AG09309 (cell line): ENCODE measurements around the gene FNTB.

Source experiments
- DNase-seq: peaks from one replicate; pipeline ENCODE4 v3.0.0-alpha.2; 2010; ENCODE audit warnings: low read depth
- H3K4me3 ChIP-seq: 2 replicates; pipeline ENCODE4 v1.5.1; 2011; ENCODE audit warnings: mild to moderate bottlenecking, low read depth, low read length, moderate library complexity; ENCODE audit not compliant: control insufficient read depth
- CTCF ChIP-seq: IDR thresholded peaks from 2 replicates; pipeline ENCODE4 v1.5.1; 2011; ENCODE audit warnings: mild to moderate bottlenecking, low read depth, low read length, inconsistent platforms; ENCODE audit not compliant: insufficient read depth, control insufficient read depth; ENCODE audit errors: missing control alignments

The FNTB gene

GRCh38 chr14:64958743-64959142, 28.0 kb upstream of the FNTB start:
- no peak for TF ChIP-seq CTCF
- DNase-seq = no peak
- H3K4me3 ChIP-seq = no peak overlapping the region

- no peak for DNase-seq
- TF ChIP-seq CTCF = no peak
- no peak overlapping the region for H3K4me3 ChIP-seq
Measured at GRCh38 chr14:64960762-64961276, 25.9 kb upstream of the FNTB start.

- no peak for TF ChIP-seq CTCF
- H3K4me3 ChIP-seq = no peak overlapping the region
- DNase-seq = no peak
Measured at GRCh38 chr14:64963611-64964010, 23.1 kb upstream of the FNTB start.

GRCh38 chr14:64965356-64966000, 21.2 kb upstream of the FNTB start:
- no peak for DNase-seq
- no peak for TF ChIP-seq CTCF
- H3K4me3 ChIP-seq = no peak overlapping the region

GRCh38 chr14:64966976-64967375, 19.7 kb upstream of the FNTB start:
- no peak for DNase-seq
- TF ChIP-seq CTCF = no peak
- no peak overlapping the region for H3K4me3 ChIP-seq

GRCh38 chr14:64968167-64968566, 18.5 kb upstream of the FNTB start:
- TF ChIP-seq CTCF = no peak
- no peak overlapping the region for H3K4me3 ChIP-seq
- no peak for DNase-seq
